Measurements from ENCODE around the gene PLAGL1.

DNA sequence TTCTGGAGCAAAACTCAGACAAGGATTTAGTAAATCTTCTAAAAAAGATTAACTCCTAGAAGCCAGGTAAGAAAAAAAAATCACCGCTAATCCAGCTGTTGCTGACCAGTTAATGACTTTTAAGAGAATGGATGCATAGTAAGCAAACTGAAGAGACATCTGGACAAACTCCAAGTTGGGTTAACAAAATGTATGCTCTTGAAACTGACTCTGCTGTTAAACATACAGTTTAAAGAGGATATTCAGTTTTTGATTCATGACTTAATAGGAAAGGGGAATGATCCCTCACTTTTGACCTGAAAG, 70.4 kb downstream of the PLAGL1 start:
- TF ChIP-seq POLR2A (IDR thresholded peaks at IDR 0.05; ENCODE audit: low read depth): no peak
- TF ChIP-seq, protein P1, sequence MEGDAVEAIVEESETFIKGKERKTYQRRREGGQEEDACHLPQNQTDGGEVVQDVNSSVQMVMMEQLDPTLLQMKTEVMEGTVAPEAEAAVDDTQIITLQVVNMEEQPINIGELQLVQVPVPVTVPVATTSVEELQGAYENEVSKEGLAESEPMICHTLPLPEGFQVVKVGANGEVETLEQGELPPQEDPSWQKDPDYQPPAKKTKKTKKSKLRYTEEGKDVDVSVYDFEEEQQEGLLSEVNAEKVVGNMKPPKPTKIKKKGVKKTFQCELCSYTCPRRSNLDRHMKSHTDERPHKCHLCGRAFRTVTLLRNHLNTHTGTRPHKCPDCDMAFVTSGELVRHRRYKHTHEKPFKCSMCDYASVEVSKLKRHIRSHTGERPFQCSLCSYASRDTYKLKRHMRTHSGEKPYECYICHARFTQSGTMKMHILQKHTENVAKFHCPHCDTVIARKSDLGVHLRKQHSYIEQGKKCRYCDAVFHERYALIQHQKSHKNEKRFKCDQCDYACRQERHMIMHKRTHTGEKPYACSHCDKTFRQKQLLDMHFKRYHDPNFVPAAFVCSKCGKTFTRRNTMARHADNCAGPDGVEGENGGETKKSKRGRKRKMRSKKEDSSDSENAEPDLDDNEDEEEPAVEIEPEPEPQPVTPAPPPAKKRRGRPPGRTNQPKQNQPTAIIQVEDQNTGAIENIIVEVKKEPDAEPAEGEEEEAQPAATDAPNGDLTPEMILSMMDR (IDR thresholded peaks at IDR 0.05): no peak
- TF ChIP-seq POLR2AphosphoS5 (IDR thresholded peaks at IDR 0.05): no peak

Measured in esophagus muscularis mucosa (tissue), 3 donors.